Mesenchymal stem cell (in vitro differentiated cells and primary cell): ENCODE measurements around the gene HOXA6.

Experiments
- DNase-seq: peaks from one replicate; pipeline ENCODE4 v3.0.0-alpha.2; 2013
- H2AFZ ChIP-seq: one replicate; pipeline ENCODE4 v1.6.1; 2013; ENCODE audit warnings: low read depth, mild to moderate bottlenecking, control low read depth, inconsistent platforms, low read length, moderate library complexity
- H2AK5ac ChIP-seq: 2 replicates; pipeline ENCODE4 v1.6.1; 2013; ENCODE audit warnings: low read length, moderate library complexity, mild to moderate bottlenecking, inconsistent platforms; ENCODE audit not compliant: severe bottlenecking
- H2BK120ac ChIP-seq: one replicate; pipeline ENCODE4 v1.6.1; 2013; ENCODE audit warnings: low read depth, mild to moderate bottlenecking, inconsistent platforms, low read length, moderate library complexity
- H2BK12ac ChIP-seq, 2 experiments: one replicate each; pipeline ENCODE4 v1.6.1; 2013; ENCODE audit warnings: inconsistent platforms in 2 of 2, low read length in 2 of 2, mild to moderate bottlenecking in 2 of 2, moderate library complexity in 2 of 2, control low read depth in 1 of 2
- H2BK15ac ChIP-seq: one replicate; pipeline ENCODE4 v1.6.1; 2013; ENCODE audit warnings: mild to moderate bottlenecking, low read depth, inconsistent platforms; ENCODE audit not compliant: poor library complexity, severe bottlenecking
- H2BK5ac ChIP-seq: 2 replicates; pipeline ENCODE4 v1.6.1; 2013; ENCODE audit warnings: low read depth, mild to moderate bottlenecking, low read length, control low read depth, inconsistent platforms; ENCODE audit not compliant: poor library complexity, severe bottlenecking
- H3K14ac ChIP-seq, 2 experiments: one replicate each; pipeline ENCODE4 v1.6.1; 2013; ENCODE audit warnings: inconsistent platforms in 2 of 2, low read length in 2 of 2, control low read depth in 1 of 2, mild to moderate bottlenecking in 1 of 2, moderate library complexity in 1 of 2
- H3K18ac ChIP-seq, 2 experiments: one replicate each; pipeline ENCODE4 v1.6.1; 2013; ENCODE audit warnings: inconsistent platforms in 2 of 2, low read length in 2 of 2, control low read depth in 1 of 2, low read depth in 1 of 2, mild to moderate bottlenecking in 1 of 2
- H3K23ac ChIP-seq, 2 experiments: one replicate each; pipeline ENCODE4 v1.6.1; 2013; ENCODE audit warnings: inconsistent platforms in 2 of 2, low read length in 2 of 2, mild to moderate bottlenecking in 2 of 2, moderate library complexity in 2 of 2, control low read depth in 1 of 2
- H3K27ac ChIP-seq: 2 replicates; pipeline ENCODE4 v1.5.1; 2013; ENCODE audit warnings: mild to moderate bottlenecking, moderate library complexity, low read length, control low read depth, inconsistent platforms; ENCODE audit not compliant: poor library complexity, severe bottlenecking
- H3K27me3 ChIP-seq, 2 experiments: 2 replicates each; pipeline versions ENCODE4 v1.6.1 to v1.7.0; 2013; ENCODE audit warnings: low read length in 2 of 2, mild to moderate bottlenecking in 2 of 2, moderate library complexity in 2 of 2, control low read depth in 1 of 2, inconsistent platforms in 1 of 2; ENCODE audit not compliant: control insufficient read depth in 1 of 2, insufficient read depth in 1 of 2
- H3K36me3 ChIP-seq, 2 experiments: 2 replicates each; pipeline versions ENCODE4 v1.6.1 to v1.7.0; 2013; ENCODE audit warnings: low read length in 2 of 2, control low read depth in 1 of 2, inconsistent platforms in 1 of 2, low read depth in 1 of 2, mild to moderate bottlenecking in 1 of 2; ENCODE audit not compliant: insufficient read depth in 2 of 2, control insufficient read depth in 1 of 2
- H3K4ac ChIP-seq, 2 experiments: one replicate each; pipeline ENCODE4 v1.6.1; 2013; ENCODE audit warnings: inconsistent platforms in 2 of 2, low read length in 2 of 2, mild to moderate bottlenecking in 2 of 2, moderate library complexity in 2 of 2, control low read depth in 1 of 2, low read depth in 1 of 2
- H3K4me1 ChIP-seq: 2 replicates; pipeline ENCODE4 v1.6.1; 2013; ENCODE audit warnings: low read depth, low read length, control low read depth; ENCODE audit not compliant: control insufficient read depth, insufficient read depth
- H3K4me2 ChIP-seq: 2 replicates; pipeline ENCODE4 v1.6.1; 2013; ENCODE audit warnings: low read length, mild to moderate bottlenecking, inconsistent platforms; ENCODE audit not compliant: poor library complexity, severe bottlenecking
- H3K4me3 ChIP-seq, 2 experiments: 2 replicates each; pipeline versions ENCODE4 v1.5.1 to v1.7.0; 2013; ENCODE audit warnings: low read length in 2 of 2, mild to moderate bottlenecking in 2 of 2, control low read depth in 1 of 2, low read depth in 1 of 2; ENCODE audit not compliant: insufficient read depth in 1 of 2
- H3K79me1 ChIP-seq: replicated peaks from 2 replicates; pipeline ENCODE4 v1.6.1; 2013; ENCODE audit warnings: mild to moderate bottlenecking, control low read depth, low read length, inconsistent platforms; ENCODE audit not compliant: poor library complexity, severe bottlenecking
- H3K9ac ChIP-seq: 2 replicates; pipeline ENCODE4 v1.7.0; 2013; ENCODE audit warnings: mild to moderate bottlenecking, low read length, moderate library complexity
- H3K9me3 ChIP-seq: 2 replicates; pipeline ENCODE4 v1.7.0; 2013; ENCODE audit warnings: mild to moderate bottlenecking, low read length; ENCODE audit not compliant: control insufficient read depth
- H4K8ac ChIP-seq: one replicate; pipeline ENCODE4 v1.6.1; 2013; ENCODE audit warnings: inconsistent platforms, mild to moderate bottlenecking, low read length, moderate library complexity
- H4K91ac ChIP-seq: one replicate; pipeline ENCODE4 v1.6.1; 2013; ENCODE audit warnings: mild to moderate bottlenecking, low read length, inconsistent platforms
- WGBS: methylation state at CpG from one replicate; pipeline ENCODE4 v1.1.7; 2013; ENCODE audit warnings: mixed read lengths; 5-methylcytosine and 5-hydroxymethylcytosine counted together

Gene HOXA6

DNA sequence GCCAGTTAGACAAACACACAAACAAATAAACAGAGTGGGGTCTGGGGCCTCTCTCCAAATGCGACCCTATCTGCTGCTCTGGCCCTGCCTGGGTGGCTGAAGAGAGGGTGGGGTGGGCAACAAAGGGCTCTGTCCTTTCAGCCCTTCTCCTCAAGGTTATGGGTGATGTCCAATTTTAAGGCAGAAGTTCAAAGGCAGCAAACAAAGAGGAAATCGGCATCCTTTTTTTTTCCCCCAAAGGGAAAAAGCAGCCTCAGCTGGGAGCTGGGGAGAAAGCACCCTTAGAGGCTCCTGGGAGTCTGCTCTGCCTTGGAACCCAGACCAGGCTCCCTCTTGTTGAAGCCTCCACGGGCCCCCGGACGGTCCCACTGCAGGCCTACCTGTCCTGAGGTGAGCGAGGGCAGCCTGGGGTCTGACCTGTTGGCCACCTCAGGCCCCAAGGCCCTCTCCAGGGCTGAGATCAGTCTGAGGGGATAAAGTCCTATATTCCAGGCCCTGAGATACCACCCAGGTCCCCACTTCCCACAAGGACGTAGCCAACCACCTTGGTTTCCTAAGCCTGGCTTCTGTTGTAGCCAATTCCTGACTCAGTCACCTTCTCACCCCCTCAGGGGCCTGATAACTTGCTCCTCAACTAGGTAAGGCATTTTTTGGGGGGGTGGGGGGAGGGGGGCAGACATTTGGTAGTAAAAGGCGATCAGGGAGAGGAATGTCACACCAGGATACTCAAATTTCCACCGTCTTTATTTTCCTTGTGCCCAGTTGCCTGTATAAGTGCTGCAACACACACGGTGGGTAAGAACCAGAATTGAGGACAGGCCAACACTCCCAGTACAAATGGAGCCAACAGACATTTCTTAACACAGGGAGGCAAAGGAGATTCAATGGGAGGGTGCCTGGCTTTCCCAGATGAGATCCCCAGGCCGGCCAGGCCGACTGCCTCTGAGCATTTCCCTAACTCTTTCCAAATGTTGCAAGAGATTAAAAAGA, 33.2 kb upstream of the HOXA6 start:
- 62% methylated on average over 8 of the region's 12 CpGs for WGBS
- Histone ChIP-seq H2BK120ac (no peak overlapping the region), H2AK5ac (peak overlapping the region; percentile 74), H3K4me2 (peak overlapping the region; percentile 24), H3K18ac (no peak overlapping the region), H3K79me1 (no peaks in the 10 kb centered on the region), H2BK5ac (peak overlapping the region; percentile 6), H3K4me3 (no peak overlapping the region), H3K4me1 (peaks cover 18% of the 10 kb centered on the region), H3K4ac (no peak overlapping the region), H2AFZ (no peak overlapping the region), H3K23ac (no peak overlapping the region), H3K9me3 (no peaks in the 10 kb centered on the region), H4K8ac (no peak overlapping the region), H3K36me3 (peaks cover 6 to 28% of the 10 kb centered on the region in 2 experiments), H2BK15ac (no peak overlapping the region), H4K91ac (no peak overlapping the region), H3K9ac (peak overlapping the region; percentile 90), H3K14ac (no peak overlapping the region), H2BK12ac (no peak overlapping the region), H3K27ac (peak overlapping the region; percentile 84), H3K27me3 (no peaks in the 10 kb centered on the region)
- DNase-seq, result no peak

DNA sequence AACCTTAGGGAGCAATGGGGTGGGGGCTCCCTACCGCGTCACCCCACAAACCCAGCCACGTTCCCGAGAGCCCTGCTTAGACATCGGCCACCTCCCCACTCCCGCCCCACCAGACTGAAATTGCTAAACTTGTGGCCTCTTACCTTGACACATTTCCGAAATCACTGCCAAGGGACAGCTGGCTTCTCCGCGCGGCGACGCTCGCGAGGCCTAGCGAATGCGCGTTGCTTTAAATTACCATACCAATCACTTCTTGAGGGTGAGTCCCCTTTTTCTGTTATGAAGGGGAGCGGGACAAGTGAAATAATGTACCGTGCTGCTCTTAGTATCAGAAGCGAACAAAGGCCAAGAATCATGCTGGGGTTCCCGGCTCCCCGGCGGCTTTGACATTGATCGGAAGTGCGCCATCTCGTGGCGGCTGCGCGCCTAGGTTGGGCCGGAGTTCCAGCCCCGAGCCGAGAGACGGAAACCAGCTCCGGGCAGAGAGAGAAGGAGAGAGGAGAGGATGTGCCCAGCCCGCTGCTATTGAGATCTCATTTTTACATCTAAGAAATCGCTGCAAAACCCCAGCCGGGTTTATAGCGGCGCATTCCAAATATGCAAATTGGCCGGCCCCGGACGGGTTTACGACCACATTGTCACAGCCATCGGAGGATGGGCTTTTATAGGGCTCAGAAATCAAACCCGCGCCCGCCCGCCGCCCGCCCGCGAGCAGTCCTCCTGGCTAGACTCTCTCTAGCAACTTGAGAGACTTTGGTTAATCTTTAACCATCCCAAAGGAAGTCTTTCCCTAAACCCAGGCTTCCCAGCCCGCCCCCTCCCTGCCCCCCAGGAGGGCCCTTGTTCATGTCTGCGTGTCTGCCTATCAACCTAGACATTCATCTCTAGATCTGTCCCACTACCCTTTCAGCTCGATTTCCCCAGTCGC, 32.2 kb upstream of the HOXA6 start:
- WGBS, result 15% methylated on average over 52 of the region's 56 CpGs
- H3K18ac ChIP-seq, result no peak overlapping the region

GRCh38 chr7:27179030-27179429, 31.5 kb upstream of the HOXA6 start:
- no peak for DNase-seq
- H3K18ac ChIP-seq, result no peak overlapping the region
- no peak overlapping the region for H4K91ac ChIP-seq
- H2BK5ac ChIP-seq, result peak overlapping the region; percentile 87
- H3K14ac ChIP-seq, result no peak overlapping the region
- peak overlapping the region; percentile 4 for H3K4me2 ChIP-seq
- no peak overlapping the region for H4K8ac ChIP-seq
- peak overlapping the region; percentile 79 for H2AK5ac ChIP-seq
- H3K27me3 ChIP-seq, result no peaks in the 10 kb centered on the region
- no peak overlapping the region for H3K23ac ChIP-seq
- H2AFZ ChIP-seq, result no peak overlapping the region
- no peaks in the 10 kb centered on the region for H3K79me1 ChIP-seq
- H3K4me3 ChIP-seq, result peak overlapping the region; percentile 67 to 92
- H3K4ac ChIP-seq, result no peak overlapping the region
- no peak overlapping the region for H2BK12ac ChIP-seq
- no peaks in the 10 kb centered on the region for H3K9me3 ChIP-seq
- H3K27ac ChIP-seq, result peak overlapping the region; percentile 98
- H2BK120ac ChIP-seq, result no peak overlapping the region
- H3K36me3 ChIP-seq, result peaks cover 6 to 41% of the 10 kb centered on the region in 2 experiments
- H3K4me1 ChIP-seq, result peaks cover 18% of the 10 kb centered on the region
- 43% methylated on average over 14 of the region's 14 CpGs for WGBS
- peak overlapping the region; percentile 90 for H3K9ac ChIP-seq
- no peak overlapping the region for H2BK15ac ChIP-seq

More for the DNA sequence above, 32.2 kb upstream of the HOXA6 start:
- no peak overlapping the region for H4K91ac ChIP-seq
- H2AK5ac ChIP-seq, result peak overlapping the region; percentile 79
- no peak overlapping the region for H3K4ac ChIP-seq
- H2AFZ ChIP-seq, result no peak overlapping the region
- peak overlapping the region; percentile 67 to 92 for H3K4me3 ChIP-seq
- H4K8ac ChIP-seq, result no peak overlapping the region
- peak; percentile 57 for DNase-seq
- peaks cover 18% of the 10 kb centered on the region for H3K4me1 ChIP-seq
- H2BK12ac ChIP-seq, result peak overlapping the region in 1 of 2 experiments; percentile 24
- H3K79me1 ChIP-seq, result no peaks in the 10 kb centered on the region
- peak overlapping the region; percentile 90 for H3K9ac ChIP-seq
- no peaks in the 10 kb centered on the region for H3K9me3 ChIP-seq
- no peak overlapping the region for H2BK120ac ChIP-seq
- H3K27me3 ChIP-seq, result no peaks in the 10 kb centered on the region
- no peak overlapping the region for H2BK15ac ChIP-seq
- peak overlapping the region; percentile 87 for H2BK5ac ChIP-seq
- no peak overlapping the region for H3K23ac ChIP-seq
- peak overlapping the region; percentile 98 for H3K27ac ChIP-seq
- peaks cover 6 to 36% of the 10 kb centered on the region in 2 experiments for H3K36me3 ChIP-seq
- no peak overlapping the region for H3K14ac ChIP-seq
- H3K4me2 ChIP-seq, result peak overlapping the region; percentile 46
